ENCODE measurements around the gene KDM4F. TPM values are rescaled to one million over a fixed set of nuclear protein-coding genes. Genes with fewer than 3 reads are reported as not detected.

KDM4F gene
- total RNA-seq, 1 experiment from 2014 or later = not detected

- H3K4me2 ChIP-seq (ENCODE audit: low read length) = 0 out of 2 replicates have a peak overlapping the region, but pooled peaks have one; percentile 12
- H3K27me3 ChIP-seq (ENCODE audit: insufficient read depth, low read length) = no peaks in the 10 kb centered on the region
- ATAC-seq (no peak), DNase-seq (ENCODE audit: low read depth, low spot score) (no peak)
- H3K9me3 ChIP-seq (ENCODE audit: control insufficient read depth in 1 of 2, insufficient read depth in 1 of 2, low read depth in 1 of 2, low read length in 2 of 2) = no peaks in the 10 kb centered on the region
- H3K79me2 ChIP-seq (ENCODE audit: insufficient read depth, low read length) = no peaks in the 10 kb centered on the region
- H3K4me3 ChIP-seq (replicated peaks in 1 of 2; ENCODE audit: low read depth in 1 of 2, low read length in 2 of 2) = no peak overlapping the region
- peaks cover 12 to 26% of the 10 kb centered on the region in 2 experiments; a peak in 3 of 4 replicates for H3K4me1 ChIP-seq (ENCODE audit: control insufficient read depth in 1 of 2, insufficient read depth in 2 of 2, low read length in 2 of 2)
- POLR2A ChIA-PET = interaction anchor here (1.3 to 2.3 kb wide), 2 partner anchors 8 to 14 kb away, joined by 3 to 11 read pairs; partner anchors contain the start of genes ENDOD1 and SRSF8
- no peak overlapping the region for H3K9ac ChIP-seq (ENCODE audit: low read length)
- no peak overlapping the region for H3K27ac ChIP-seq (ENCODE audit: low read depth, low read length)
- intact Hi-C loops (cut with micrococcal nuclease) = no loop called here
- no TSS peak for BruUV-seq (replicated peaks)
- H4K20me1 ChIP-seq (ENCODE audit: insufficient read depth) = no peaks in the 10 kb centered on the region
- no peak overlapping the region for H2AFZ ChIP-seq (ENCODE audit: low read depth, low read length, poor library complexity, severe bottlenecking)
- CTCF ChIA-PET = interaction anchor here (0.6 kb wide), 1 partner anchor 14 kb away, joined by 3 read pairs; no protein-coding TSS in a partner anchor
- RAD21 ChIA-PET (ENCODE audit: low non-redundant PET in 1 of 2, low total read pairs in 2 of 2, uncharacterized antibody in 2 of 2, unreplicated experiment in 2 of 2) = no interaction called here
- no peaks in the 10 kb centered on the region for H3K36me3 ChIP-seq (ENCODE audit: control insufficient read depth in 1 of 2, insufficient read depth in 2 of 2, low read length in 2 of 2)
- no peak for TF ChIP-seq CTCF (IDR thresholded peaks at IDR 0.05 in 2 of 3, conservative IDR thresholded peaks at IDR 0.05 in 1 of 3; ENCODE audit: borderline replicate concordance in 1 of 3, insufficient read depth in 1 of 3, low read depth in 2 of 3, low read length in 2 of 3)
- no peak for TF ChIP-seq RAD21 (IDR thresholded peaks at IDR 0.05; ENCODE audit: low read depth)
- no peak for TF ChIP-seq POLR2AphosphoS5 (IDR thresholded peaks at IDR 0.05; ENCODE audit: low read depth, low read length)
- TF ChIP-seq EGR1 (IDR thresholded peaks at IDR 0.05; ENCODE audit: low read depth) = no peak
- TF ChIP-seq MAX (IDR thresholded peaks at IDR 0.05) = no peak
- TF ChIP-seq ATF3 (IDR thresholded peaks at IDR 0.05) = no peak
- TF ChIP-seq POLR2A (IDR thresholded peaks at IDR 0.05; ENCODE audit: borderline replicate concordance, extremely low read depth, insufficient read depth, insufficient read length) = no peak
- no peak for TF ChIP-seq SRF (IDR thresholded peaks at IDR 0.05; ENCODE audit: low read depth)
- no peak for TF ChIP-seq ZFX (IDR thresholded peaks at IDR 0.05)
- TF ChIP-seq TCF7L2 (IDR thresholded peaks at IDR 0.05; ENCODE audit: borderline replicate concordance, extremely low read depth, insufficient read depth, insufficient read length) = no peak
- no peak for TF ChIP-seq ELF1 (IDR thresholded peaks at IDR 0.05; ENCODE audit: borderline replicate concordance, low read depth)
- TF ChIP-seq JUND (IDR thresholded peaks at IDR 0.05) = no peak
- no peaks in the 10 kb centered on the region for H3K9me2 ChIP-seq (ENCODE audit: insufficient read depth)
Observed at GRCh38 chr11:95081010-95081409, 31.8 kb downstream of the KDM4F start.

Data from HCT116 (cell line).